ENCODE results near the gene ZSCAN20.

GRCh38 chr1:33473900-33474299, 1.5 kb downstream of the ZSCAN20 start:
- TF ChIP-seq PBX2 (CRISPR knock-in tag; IDR thresholded peaks at IDR 0.05; ENCODE audit: low read depth) (no peak), PBX2 (tag; conservative IDR thresholded peaks at IDR 0.05; ENCODE audit: low read depth) (no peak), HMBOX1 (IDR thresholded peaks at IDR 0.05) (no peak), ATF3 (IDR thresholded peaks at IDR 0.05) (no peak), ATF3 (CRISPR knock-in tag; conservative IDR thresholded peaks at IDR 0.05) (no peak), POLR2AphosphoS5 (IDR thresholded peaks at IDR 0.05; ENCODE audit: control insufficient read depth, insufficient read depth, low read depth, low read length) (no peak), BRCA1 (IDR thresholded peaks at IDR 0.05) (no peak), BRCA1 (CRISPR knock-in tag; IDR thresholded peaks at IDR 0.05) (no peak), PHF8 (IDR thresholded peaks at IDR 0.05; ENCODE audit: borderline replicate concordance, low read length) (no peak), BACH1 (tag; IDR thresholded peaks at IDR 0.05) (no peak), MED1 (CRISPR knock-in tag; IDR thresholded peaks at IDR 0.05; ENCODE audit: borderline replicate concordance) (no peak), RUNX1 (IDR thresholded peaks at IDR 0.05; ENCODE audit: low read depth) (no peak), CEBPB (tag; IDR thresholded peaks at IDR 0.05) (no peak), KDM1A (IDR thresholded peaks at IDR 0.05) (no peak)
- TF ChIP-seq, protein P1, sequence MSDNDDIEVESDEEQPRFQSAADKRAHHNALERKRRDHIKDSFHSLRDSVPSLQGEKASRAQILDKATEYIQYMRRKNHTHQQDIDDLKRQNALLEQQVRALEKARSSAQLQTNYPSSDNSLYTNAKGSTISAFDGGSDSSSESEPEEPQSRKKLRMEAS (CRISPR knock-in tag; IDR thresholded peaks at IDR 0.05), result no peak
- TF ChIP-seq, protein P2, sequence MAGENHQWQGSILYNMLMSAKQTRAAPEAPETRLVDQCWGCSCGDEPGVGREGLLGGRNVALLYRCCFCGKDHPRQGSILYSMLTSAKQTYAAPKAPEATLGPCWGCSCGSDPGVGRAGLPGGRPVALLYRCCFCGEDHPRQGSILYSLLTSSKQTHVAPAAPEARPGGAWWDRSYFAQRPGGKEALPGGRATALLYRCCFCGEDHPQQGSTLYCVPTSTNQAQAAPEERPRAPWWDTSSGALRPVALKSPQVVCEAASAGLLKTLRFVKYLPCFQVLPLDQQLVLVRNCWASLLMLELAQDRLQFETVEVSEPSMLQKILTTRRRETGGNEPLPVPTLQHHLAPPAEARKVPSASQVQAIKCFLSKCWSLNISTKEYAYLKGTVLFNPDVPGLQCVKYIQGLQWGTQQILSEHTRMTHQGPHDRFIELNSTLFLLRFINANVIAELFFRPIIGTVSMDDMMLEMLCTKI (IDR thresholded peaks at IDR 0.05; ENCODE audit: partially characterized antibody), result no peak
- TF ChIP-seq, protein P3, sequence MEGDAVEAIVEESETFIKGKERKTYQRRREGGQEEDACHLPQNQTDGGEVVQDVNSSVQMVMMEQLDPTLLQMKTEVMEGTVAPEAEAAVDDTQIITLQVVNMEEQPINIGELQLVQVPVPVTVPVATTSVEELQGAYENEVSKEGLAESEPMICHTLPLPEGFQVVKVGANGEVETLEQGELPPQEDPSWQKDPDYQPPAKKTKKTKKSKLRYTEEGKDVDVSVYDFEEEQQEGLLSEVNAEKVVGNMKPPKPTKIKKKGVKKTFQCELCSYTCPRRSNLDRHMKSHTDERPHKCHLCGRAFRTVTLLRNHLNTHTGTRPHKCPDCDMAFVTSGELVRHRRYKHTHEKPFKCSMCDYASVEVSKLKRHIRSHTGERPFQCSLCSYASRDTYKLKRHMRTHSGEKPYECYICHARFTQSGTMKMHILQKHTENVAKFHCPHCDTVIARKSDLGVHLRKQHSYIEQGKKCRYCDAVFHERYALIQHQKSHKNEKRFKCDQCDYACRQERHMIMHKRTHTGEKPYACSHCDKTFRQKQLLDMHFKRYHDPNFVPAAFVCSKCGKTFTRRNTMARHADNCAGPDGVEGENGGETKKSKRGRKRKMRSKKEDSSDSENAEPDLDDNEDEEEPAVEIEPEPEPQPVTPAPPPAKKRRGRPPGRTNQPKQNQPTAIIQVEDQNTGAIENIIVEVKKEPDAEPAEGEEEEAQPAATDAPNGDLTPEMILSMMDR (IDR thresholded peaks at IDR 0.05 in 2 of 3, conservative IDR thresholded peaks at IDR 0.05 in 1 of 3; ENCODE audit: insufficient read depth in 2 of 3, low read depth in 1 of 3, low read length in 3 of 3), result no peak

All from K562 (cell line).